ENCODE measurements around the gene CNKSR1.

The CNKSR1 gene

GRCh38 chr1:26184086-26184485 is 6.8 kb downstream of the CNKSR1 start:
- no peak overlapping the region for H3K4me3 ChIP-seq (ENCODE audit: low read depth, low read length)
- TF ChIP-seq CTCF (IDR thresholded peaks at IDR 0.05; ENCODE audit: low read depth, low read length, missing control alignments): no peak
- in situ Hi-C loops (cut with HindIII; ENCODE audit: low sequenced_read_pairs): no loop called here
- no peak for DNase-seq (ENCODE audit: low read depth)

GRCh38 chr1:26184883-26185282 is 7.6 kb downstream of the CNKSR1 start:
- no peak for TF ChIP-seq CTCF (IDR thresholded peaks at IDR 0.05; ENCODE audit: low read depth, low read length, missing control alignments)
- no peak overlapping the region for H3K4me3 ChIP-seq (ENCODE audit: low read depth, low read length)
- no peak for DNase-seq (ENCODE audit: low read depth)
- in situ Hi-C loops (cut with HindIII; ENCODE audit: low sequenced_read_pairs): no loop called here

- no peak for DNase-seq (ENCODE audit: low read depth)
- no peak overlapping the region for H3K4me3 ChIP-seq (ENCODE audit: low read depth, low read length)
- in situ Hi-C loops (cut with HindIII; ENCODE audit: low sequenced_read_pairs): no loop called here
- TF ChIP-seq CTCF (IDR thresholded peaks at IDR 0.05; ENCODE audit: low read depth, low read length, missing control alignments): no peak
Observed at GRCh38 chr1:26187882-26188281, 10.6 kb downstream of the CNKSR1 start.

GRCh38 chr1:26188477-26188876 is 11.2 kb downstream of the CNKSR1 start:
- no peak overlapping the region for H3K4me3 ChIP-seq (ENCODE audit: low read depth, low read length)
- in situ Hi-C loops (cut with HindIII; ENCODE audit: low sequenced_read_pairs): no loop called here
- no peak for DNase-seq (ENCODE audit: low read depth)
- no peak for TF ChIP-seq CTCF (IDR thresholded peaks at IDR 0.05; ENCODE audit: low read depth, low read length, missing control alignments)

GRCh38 chr1:26189331-26189730 is 12.0 kb downstream of the CNKSR1 start:
- DNase-seq (ENCODE audit: low read depth): no peak
- in situ Hi-C loops (cut with HindIII; ENCODE audit: low sequenced_read_pairs): no loop called here
- no peak overlapping the region for H3K4me3 ChIP-seq (ENCODE audit: low read depth, low read length)
- TF ChIP-seq CTCF (IDR thresholded peaks at IDR 0.05; ENCODE audit: low read depth, low read length, missing control alignments): no peak

GRCh38 chr1:26189751-26190275 is 12.5 kb downstream of the CNKSR1 start:
- in situ Hi-C loops (cut with HindIII; ENCODE audit: low sequenced_read_pairs): no loop called here
- no peak for TF ChIP-seq CTCF (IDR thresholded peaks at IDR 0.05; ENCODE audit: low read depth, low read length, missing control alignments)
- no peak for DNase-seq (ENCODE audit: low read depth)
- no peak overlapping the region for H3K4me3 ChIP-seq (ENCODE audit: low read depth, low read length)

Data from astrocyte of the cerebellum (primary cell).